ENCODE measurements around the gene USH2A. TPM values are rescaled to one million over a fixed set of nuclear protein-coding genes. Genes with fewer than 3 reads are reported as not detected.

USH2A gene
- polyA plus RNA-seq, 3 donors, result not detected

- Histone ChIP-seq H3K4me1 (ENCODE audit: control insufficient read depth in 1 of 2, insufficient read depth in 2 of 2, low read length in 2 of 2) (no peaks in the 10 kb centered on the region), H3K27ac (ENCODE audit: low read depth in 1 of 2, low read length in 2 of 2) (no peak overlapping the region), H3K4me2 (replicated peaks; ENCODE audit: extremely low read depth, low read length, poor library complexity, severe bottlenecking) (no peak overlapping the region), H3K4me3 (replicated peaks in 1 of 3; ENCODE audit: low read depth in 2 of 3, low read length in 3 of 3) (no peak overlapping the region), H3K9me3 (replicated peaks in 1 of 2; ENCODE audit: control insufficient read depth in 1 of 2, insufficient read depth in 1 of 2, low read length in 2 of 2) (no peaks in the 10 kb centered on the region), H4K20me1 (ENCODE audit: insufficient read depth, low read length) (no peaks in the 10 kb centered on the region), H3K27me3 (ENCODE audit: control insufficient read depth in 2 of 2, insufficient read depth in 2 of 2, low read length in 2 of 2) (no peaks in the 10 kb centered on the region), H3K36me3 (replicated peaks in 1 of 2; ENCODE audit: control insufficient read depth in 1 of 2, insufficient read depth in 2 of 2, low read length in 2 of 2) (no peaks in the 10 kb centered on the region), H3K79me2 (ENCODE audit: insufficient read depth, low read length) (no peaks in the 10 kb centered on the region), H2AFZ (ENCODE audit: insufficient read depth, low read depth, low read length, poor library complexity, severe bottlenecking) (no peak overlapping the region), H3K9ac (ENCODE audit: insufficient read depth, low read length, poor library complexity, severe bottlenecking) (no peak overlapping the region)
- no peaks in the 10 kb centered on the region for H3K4me1 Mint-ChIP-seq
- peaks cover 0 to 2% (median 0%) of the 10 kb centered on the region in 7 donors for H3K9me3 Mint-ChIP-seq
- H3K27ac Mint-ChIP-seq, result peak overlapping the region in 1 of 7 donors; percentile 0
- no peaks in the 10 kb centered on the region for H3K36me3 Mint-ChIP-seq
- 94% methylated on average over 3 of the region's 4 CpGs for WGBS (ENCODE audit: insufficient coverage)
- intact Hi-C loops (cut with micrococcal nuclease), result no loop called here
- H3K27me3 Mint-ChIP-seq (ENCODE audit: low read depth in 3 of 3), result peaks cover 0 to 3% (median 3%) of the 10 kb centered on the region in 3 donors
- DNase-seq, result no peak
- TF ChIP-seq CTCF (IDR thresholded peaks at IDR 0.05), result no peak
- no peak overlapping the region for H3K4me3 Mint-ChIP-seq
Observed at GRCh38 chr1:215645182-215645581, 778.1 kb downstream of the USH2A start.

- no peak for TF ChIP-seq CTCF (IDR thresholded peaks at IDR 0.05)
- Histone ChIP-seq H2AFZ (ENCODE audit: insufficient read depth, low read depth, low read length, poor library complexity, severe bottlenecking) (no peak overlapping the region), H4K20me1 (ENCODE audit: insufficient read depth, low read length) (no peaks in the 10 kb centered on the region), H3K79me2 (ENCODE audit: insufficient read depth, low read length) (no peaks in the 10 kb centered on the region), H3K27me3 (ENCODE audit: control insufficient read depth in 2 of 2, insufficient read depth in 2 of 2, low read length in 2 of 2) (no peaks in the 10 kb centered on the region), H3K4me3 (replicated peaks in 1 of 3; ENCODE audit: low read depth in 2 of 3, low read length in 3 of 3) (no peak overlapping the region), H3K9me3 (replicated peaks in 1 of 2; ENCODE audit: control insufficient read depth in 1 of 2, insufficient read depth in 1 of 2, low read length in 2 of 2) (no peaks in the 10 kb centered on the region), H3K9ac (ENCODE audit: insufficient read depth, low read length, poor library complexity, severe bottlenecking) (no peak overlapping the region), H3K36me3 (replicated peaks in 1 of 2; ENCODE audit: control insufficient read depth in 1 of 2, insufficient read depth in 2 of 2, low read length in 2 of 2) (no peaks in the 10 kb centered on the region), H3K4me2 (replicated peaks; ENCODE audit: extremely low read depth, low read length, poor library complexity, severe bottlenecking) (no peak overlapping the region), H3K4me1 (ENCODE audit: control insufficient read depth in 1 of 2, insufficient read depth in 2 of 2, low read length in 2 of 2) (no peaks in the 10 kb centered on the region), H3K27ac (ENCODE audit: low read depth in 1 of 2, low read length in 2 of 2) (no peak overlapping the region)
- Mint-ChIP-seq H3K9me3 (peaks cover 0 to 2% (median 0%) of the 10 kb centered on the region in 7 donors), H3K4me3 (no peak overlapping the region), H3K27me3 (ENCODE audit: low read depth in 3 of 3) (peaks cover 0 to 3% (median 0%) of the 10 kb centered on the region in 3 donors), H3K4me1 (no peaks in the 10 kb centered on the region), H3K36me3 (no peaks in the 10 kb centered on the region), H3K27ac (no peak overlapping the region)
- no peak for DNase-seq
- 100% methylated on average over 1 of the region's 4 CpGs for WGBS (ENCODE audit: insufficient coverage)
- intact Hi-C loops (cut with micrococcal nuclease), result no loop called here
Observed at GRCh38 chr1:215643592-215644321, 779.5 kb downstream of the USH2A start.
